Measurements from ENCODE around the gene TRIOBP. TPM values are rescaled to one million over a fixed set of nuclear protein-coding genes. Genes with fewer than 3 reads are reported as not detected.

The TRIOBP gene, protein sequence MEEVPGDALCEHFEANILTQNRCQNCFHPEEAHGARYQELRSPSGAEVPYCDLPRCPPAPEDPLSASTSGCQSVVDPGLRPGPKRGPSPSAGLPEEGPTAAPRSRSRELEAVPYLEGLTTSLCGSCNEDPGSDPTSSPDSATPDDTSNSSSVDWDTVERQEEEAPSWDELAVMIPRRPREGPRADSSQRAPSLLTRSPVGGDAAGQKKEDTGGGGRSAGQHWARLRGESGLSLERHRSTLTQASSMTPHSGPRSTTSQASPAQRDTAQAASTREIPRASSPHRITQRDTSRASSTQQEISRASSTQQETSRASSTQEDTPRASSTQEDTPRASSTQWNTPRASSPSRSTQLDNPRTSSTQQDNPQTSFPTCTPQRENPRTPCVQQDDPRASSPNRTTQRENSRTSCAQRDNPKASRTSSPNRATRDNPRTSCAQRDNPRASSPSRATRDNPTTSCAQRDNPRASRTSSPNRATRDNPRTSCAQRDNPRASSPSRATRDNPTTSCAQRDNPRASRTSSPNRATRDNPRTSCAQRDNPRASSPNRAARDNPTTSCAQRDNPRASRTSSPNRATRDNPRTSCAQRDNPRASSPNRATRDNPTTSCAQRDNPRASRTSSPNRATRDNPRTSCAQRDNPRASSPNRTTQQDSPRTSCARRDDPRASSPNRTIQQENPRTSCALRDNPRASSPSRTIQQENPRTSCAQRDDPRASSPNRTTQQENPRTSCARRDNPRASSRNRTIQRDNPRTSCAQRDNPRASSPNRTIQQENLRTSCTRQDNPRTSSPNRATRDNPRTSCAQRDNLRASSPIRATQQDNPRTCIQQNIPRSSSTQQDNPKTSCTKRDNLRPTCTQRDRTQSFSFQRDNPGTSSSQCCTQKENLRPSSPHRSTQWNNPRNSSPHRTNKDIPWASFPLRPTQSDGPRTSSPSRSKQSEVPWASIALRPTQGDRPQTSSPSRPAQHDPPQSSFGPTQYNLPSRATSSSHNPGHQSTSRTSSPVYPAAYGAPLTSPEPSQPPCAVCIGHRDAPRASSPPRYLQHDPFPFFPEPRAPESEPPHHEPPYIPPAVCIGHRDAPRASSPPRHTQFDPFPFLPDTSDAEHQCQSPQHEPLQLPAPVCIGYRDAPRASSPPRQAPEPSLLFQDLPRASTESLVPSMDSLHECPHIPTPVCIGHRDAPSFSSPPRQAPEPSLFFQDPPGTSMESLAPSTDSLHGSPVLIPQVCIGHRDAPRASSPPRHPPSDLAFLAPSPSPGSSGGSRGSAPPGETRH (N-terminal part only)
- total RNA-seq, result 83.8 and 88.0 TPM in 2 replicates

DNA sequence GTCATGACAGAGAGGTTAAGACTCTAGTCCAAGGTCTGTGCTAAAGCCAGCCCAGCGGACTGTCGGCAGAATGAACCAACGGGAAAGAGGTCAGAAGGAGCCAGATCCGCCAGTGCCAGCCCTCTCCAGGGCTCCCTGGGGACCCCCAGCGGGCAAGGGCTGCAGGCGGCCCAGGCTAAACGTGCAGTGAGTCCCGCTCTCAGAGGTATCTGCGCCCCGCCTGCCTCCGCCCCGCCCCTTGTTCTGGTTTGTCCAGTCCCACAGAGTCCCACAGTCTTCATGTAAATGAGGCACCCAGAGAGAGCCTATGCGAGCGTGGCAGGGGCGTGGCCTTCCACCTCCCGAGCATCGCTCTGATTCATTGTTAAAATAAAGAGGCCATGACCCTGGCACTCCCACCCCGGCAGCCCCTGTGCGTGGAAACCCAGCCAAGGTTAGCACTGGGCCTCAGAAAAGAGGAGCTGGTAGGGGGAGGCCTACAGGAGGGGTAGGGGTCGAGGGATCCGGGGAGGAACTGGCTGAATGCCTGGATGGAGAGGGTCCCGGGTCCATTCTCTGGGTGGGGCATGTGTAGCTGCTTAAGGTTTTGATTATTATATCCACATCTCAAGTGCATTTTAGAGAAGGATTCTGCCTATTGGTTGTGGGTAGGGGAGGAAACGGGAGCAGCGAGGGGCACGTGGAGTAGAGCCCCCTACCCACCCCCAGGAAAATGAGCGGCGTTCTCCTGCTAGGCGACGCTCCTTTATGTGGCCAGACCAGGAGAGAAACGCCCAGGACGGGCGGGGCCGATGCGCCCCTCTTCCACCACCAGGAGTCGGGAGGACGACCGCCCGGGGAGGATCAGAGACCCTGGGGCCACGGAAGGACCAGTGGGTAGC lies at the start of gene TRIOBP:
TRIOBP (plus strand) TSS at position 392 of the 881 bp plus-strand sequence. CDS start 4,318 bp downstream, outside the sequence.

DNA sequence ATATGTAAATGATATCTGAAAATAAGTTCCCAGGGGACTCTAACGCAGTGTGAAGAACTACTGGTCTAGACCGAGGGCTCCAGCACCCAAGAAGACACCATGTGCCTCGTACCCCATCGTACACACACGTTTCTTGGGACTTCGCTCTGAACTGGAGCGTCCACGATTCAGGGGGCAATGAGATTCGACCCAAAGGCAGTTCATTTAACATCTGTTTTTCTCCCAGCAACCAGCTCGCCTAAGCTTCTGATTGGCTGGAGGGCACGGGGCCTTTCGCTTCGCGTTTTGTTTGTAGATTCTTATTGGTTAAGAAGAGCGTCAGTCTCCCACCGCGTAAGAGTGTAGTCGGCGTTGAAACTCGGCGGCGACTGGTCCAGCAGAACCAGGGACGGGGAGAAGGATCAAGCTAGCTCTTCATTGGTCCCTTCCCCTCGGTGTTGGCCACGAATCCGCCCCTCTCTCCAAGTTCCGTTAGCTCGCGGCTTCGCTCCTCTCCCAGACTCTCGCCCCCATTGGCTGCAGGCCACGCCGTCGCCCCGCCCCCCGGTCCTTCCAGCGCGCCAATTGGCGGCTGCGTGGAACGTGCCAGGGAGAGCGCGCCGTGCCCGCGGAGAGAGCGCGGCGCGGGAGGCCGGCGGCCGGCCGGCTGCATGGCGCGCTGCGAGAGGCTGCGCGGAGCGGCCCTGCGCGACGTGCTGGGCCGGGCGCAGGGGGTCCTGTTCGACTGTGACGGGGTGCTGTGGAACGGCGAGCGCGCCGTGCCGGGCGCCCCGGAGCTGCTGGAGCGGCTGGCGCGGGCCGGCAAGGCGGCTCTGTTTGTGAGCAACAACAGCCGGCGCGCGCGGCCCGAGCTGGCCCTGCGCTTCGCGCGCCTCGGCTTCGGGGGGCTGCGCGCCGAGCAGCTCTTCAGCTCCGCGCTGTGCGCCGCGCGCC lies 38.4 kb upstream of the TRIOBP start, which contains the start of gene PDXP:
PDXP (plus strand) TSS at position 591 of the 933 bp plus-strand sequence; CDS start at position 651, 60 bp downstream.

DNA sequence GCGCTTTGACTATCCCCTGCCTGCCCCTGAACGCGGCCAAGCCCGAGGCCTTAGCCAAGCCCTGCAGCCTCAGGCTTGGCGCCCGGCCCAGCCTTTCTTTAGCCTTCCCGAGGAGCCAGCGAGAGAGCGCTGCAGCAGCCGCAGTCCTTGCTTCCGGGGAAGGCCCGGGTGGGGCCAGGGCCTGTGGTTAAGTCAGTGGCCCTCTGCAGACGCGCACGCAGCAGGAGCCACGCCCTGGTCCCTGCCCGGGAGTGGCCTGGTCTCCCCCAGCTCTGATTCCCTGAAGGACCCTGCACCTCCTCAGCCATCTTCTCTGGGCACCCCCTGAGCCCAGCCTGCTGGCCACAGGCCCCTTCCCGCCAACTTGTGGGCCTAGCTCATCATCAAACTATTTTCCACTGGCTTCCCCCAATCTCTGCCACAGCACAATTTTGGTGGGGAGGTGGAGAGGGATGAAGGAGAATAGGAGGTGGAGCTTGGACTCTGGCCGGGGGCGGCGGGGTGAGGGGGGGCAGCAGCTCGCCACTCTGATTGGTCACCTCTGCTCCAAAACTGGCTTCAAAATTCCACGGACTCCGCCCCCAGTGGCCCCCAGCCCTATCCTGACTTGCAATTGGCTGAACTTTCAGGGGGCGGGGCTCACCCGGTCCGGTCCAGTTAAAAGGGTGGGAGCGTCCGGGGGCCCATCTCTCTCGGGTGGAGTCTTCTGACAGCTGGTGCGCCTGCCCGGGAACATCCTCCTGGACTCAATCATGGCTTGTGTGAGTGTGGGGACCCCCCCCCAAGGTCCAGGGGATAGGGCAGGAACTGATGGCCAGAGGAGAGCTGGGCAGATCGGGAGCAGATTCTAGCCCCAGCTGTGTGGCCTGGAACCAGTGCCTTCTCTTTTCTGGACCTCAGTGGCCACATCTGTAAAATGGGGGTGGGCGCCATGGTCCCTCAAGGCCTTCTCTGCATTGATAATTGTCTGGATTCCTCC lies 21.6 kb upstream of the TRIOBP start, which contains the start of gene LGALS1:
LGALS1 (plus strand) TSS at position 686 of the 979 bp plus-strand sequence; CDS start at position 753, 67 bp downstream.

DNA sequence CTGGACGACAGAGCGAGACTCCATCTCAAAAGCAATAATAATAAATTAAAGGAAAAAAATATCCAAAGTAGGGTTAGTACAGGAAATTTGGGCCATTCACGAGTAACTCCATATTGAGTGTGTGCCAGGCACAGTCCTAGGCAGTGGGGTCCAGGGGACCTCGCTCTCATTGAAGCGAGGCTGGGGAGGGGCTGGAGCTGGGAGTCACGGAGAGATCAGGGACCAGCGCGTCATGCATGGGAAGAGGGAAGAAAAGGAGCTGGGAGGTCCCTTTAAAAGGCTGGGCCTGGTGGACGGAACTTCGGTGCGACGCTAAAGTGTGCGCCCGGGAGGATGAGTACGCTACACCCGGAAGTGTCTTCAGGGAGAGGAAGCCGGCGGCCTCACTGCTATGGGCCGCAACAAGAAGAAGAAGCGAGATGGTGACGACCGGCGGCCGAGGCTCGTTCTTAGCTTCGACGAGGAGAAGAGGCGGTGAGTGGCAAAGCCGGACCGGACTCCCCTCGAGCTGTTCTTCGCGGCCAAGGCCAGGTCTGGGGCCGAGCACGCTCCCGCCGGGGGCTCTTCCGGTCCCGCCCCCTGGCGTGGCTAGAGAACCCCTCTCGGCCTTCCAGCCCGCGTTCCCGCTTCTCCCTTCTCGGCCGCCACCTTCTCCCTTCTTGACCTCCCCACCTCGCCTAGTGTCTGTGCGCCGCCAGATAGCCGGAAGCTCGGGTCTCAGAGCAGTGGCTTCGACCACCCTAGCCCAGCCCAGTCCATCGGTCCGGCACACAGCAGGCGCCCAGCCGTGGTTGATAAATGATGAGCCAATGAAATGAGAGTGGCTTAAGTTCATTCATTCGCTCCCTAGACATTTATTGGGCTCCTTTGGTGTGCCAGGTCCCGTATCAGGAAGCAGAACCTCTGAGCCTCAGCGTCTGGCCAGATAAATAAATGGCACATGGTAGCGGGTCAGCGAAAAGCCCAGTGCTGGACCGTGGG lies 10.6 kb upstream of the TRIOBP start, which contains the start of gene NOL12:
NOL12 (plus strand) TSS at position 342 of the 981 bp plus-strand sequence; CDS start at position 392, 50 bp downstream.

DNA sequence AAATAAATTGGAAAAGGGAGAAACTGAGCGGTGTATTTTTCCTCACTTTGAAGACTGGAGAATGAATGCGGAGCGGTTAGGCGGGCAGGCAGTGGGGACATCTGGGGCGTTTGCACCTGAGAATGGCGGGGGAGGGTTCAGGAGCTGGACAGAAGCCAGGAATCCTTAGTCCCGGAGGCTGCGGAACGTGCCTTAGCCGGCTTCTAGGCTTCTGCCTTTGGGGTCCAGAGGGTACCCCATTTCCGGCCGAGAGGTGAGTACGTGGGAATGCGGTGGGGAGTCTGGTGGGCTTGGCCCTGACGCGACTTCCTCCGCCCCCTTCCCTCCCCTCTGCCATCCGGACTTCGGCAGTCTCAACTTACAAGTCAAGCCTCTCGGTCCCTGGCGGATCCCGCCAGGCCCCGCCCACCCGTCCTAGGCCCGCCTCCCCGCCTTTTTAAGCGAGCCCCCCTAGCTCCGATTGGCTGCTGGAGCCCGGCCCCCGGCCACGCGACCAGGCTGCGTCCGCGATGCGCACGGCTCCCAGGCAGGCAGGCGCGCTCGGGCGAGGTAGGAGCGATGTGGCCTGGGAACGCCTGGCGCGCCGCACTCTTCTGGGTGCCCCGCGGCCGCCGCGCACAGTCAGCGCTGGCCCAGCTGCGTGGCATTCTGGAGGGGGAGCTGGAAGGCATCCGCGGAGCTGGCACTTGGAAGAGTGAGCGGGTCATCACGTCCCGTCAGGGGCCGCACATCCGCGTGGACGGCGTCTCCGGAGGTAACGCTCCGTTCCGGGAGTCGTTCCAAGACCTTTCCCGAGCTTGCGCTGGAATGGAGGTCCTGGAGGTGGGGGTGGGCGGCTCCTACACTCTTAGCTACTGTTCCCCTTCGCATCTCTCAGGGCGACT lies 110.8 kb downstream of the TRIOBP start, which contains the start of gene GCAT:
GCAT (plus strand) TSS at position 525 of the 884 bp plus-strand sequence; CDS start at position 559, 34 bp downstream.

DNA sequence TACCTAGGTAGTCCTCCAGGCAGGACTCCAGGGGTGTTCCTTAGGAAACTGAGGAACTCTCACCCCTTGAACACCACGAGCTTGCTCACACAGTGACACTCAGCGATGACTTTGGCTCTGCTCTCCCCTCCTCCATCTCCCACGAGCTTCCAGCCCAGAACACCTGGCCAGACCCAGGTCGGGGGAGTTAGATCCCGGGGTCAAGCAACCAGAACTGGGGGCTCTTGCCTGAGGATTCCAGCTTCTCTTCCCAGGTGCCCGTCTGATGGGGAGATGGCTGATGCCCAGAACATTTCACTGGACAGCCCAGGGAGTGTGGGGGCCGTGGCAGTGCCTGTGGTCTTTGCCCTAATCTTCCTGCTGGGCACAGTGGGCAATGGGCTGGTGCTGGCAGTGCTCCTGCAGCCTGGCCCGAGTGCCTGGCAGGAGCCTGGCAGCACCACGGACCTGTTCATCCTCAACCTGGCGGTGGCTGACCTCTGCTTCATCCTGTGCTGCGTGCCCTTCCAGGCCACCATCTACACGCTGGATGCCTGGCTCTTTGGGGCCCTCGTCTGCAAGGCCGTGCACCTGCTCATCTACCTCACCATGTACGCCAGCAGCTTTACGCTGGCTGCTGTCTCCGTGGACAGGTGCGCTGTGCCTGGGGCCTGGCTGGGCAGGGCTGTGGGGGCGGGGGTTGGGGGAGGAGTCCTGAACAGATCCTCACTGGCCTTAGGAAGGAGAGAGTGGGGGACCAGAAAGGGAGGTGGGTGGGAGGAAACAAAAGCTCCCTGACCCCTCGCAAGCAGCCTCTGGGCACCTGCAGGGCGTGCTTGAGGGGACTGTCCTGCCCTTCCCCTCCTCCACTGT lies 126.5 kb downstream of the TRIOBP start, which contains the start of gene GALR3:
GALR3 (plus strand) TSS at position 249 of the 852 bp plus-strand sequence; CDS start at position 274, 25 bp downstream.

Small RNA genes lying within 50 kb of the gene (small RNA-seq; reads per million reads assigned to genes)
- gene RN7SL385P, result not detected

Other genes starting within 250 kb of the TRIOBP start
- 125 and 173 TPM in 2 replicates for gene MFNG, start 210.7 kb upstream of the TRIOBP start, total RNA-seq
- 26.9 and 33.2 TPM in 2 replicates for gene CARD10, start 177.6 kb upstream of the TRIOBP start, total RNA-seq
- gene CDC42EP1, start 136.6 kb upstream of the TRIOBP start, total RNA-seq, result 39.8 and 43.1 TPM in 2 replicates
- gene LGALS2, start 117.0 kb upstream of the TRIOBP start, total RNA-seq, result not detected in 2 replicates
- gene GGA1, start 88.2 kb upstream of the TRIOBP start, total RNA-seq, result 44.1 and 44.8 TPM in 2 replicates
- gene SH3BP1, start 57.4 kb upstream of the TRIOBP start, total RNA-seq, result 0.79 and 0.93 TPM in 2 replicates
- gene PDXP, start 38.3 kb upstream of the TRIOBP start, total RNA-seq, result 9.2 and 12.9 TPM in 2 replicates
- gene LGALS1, start 21.4 kb upstream of the TRIOBP start, total RNA-seq, result 2,227 and 2,718 TPM in 2 replicates
- gene NOL12, start 10.7 kb upstream of the TRIOBP start, total RNA-seq, result 21.1 and 23.5 TPM in 2 replicates
- gene GCAT, start 110.9 kb downstream of the TRIOBP start, total RNA-seq, result 18.0 and 32.3 TPM in 2 replicates
- not detected in 2 replicates for gene GALR3, start 126.3 kb downstream of the TRIOBP start, total RNA-seq
- gene ANKRD54, start 147.3 kb downstream of the TRIOBP start, total RNA-seq, result 30.6 and 41.4 TPM in 2 replicates
- gene EIF3L, start 152.4 kb downstream of the TRIOBP start, total RNA-seq, result 327 and 367 TPM in 2 replicates
- 49.0 and 49.1 TPM in 2 replicates for gene MICALL1, start 209.2 kb downstream of the TRIOBP start, total RNA-seq

Data from thoracic aorta endothelial cell (primary cell).